Measurements from ENCODE around the gene CCDC14. TPM values are rescaled to one million over a fixed set of nuclear protein-coding genes. Genes with fewer than 3 reads are reported as not detected.
"Not testable (repeated sequence)": the region's sequence is repeated elsewhere in the genome, so short reads cannot be mapped to it uniquely, and the experiment has no call there.

CCDC14 gene, protein sequence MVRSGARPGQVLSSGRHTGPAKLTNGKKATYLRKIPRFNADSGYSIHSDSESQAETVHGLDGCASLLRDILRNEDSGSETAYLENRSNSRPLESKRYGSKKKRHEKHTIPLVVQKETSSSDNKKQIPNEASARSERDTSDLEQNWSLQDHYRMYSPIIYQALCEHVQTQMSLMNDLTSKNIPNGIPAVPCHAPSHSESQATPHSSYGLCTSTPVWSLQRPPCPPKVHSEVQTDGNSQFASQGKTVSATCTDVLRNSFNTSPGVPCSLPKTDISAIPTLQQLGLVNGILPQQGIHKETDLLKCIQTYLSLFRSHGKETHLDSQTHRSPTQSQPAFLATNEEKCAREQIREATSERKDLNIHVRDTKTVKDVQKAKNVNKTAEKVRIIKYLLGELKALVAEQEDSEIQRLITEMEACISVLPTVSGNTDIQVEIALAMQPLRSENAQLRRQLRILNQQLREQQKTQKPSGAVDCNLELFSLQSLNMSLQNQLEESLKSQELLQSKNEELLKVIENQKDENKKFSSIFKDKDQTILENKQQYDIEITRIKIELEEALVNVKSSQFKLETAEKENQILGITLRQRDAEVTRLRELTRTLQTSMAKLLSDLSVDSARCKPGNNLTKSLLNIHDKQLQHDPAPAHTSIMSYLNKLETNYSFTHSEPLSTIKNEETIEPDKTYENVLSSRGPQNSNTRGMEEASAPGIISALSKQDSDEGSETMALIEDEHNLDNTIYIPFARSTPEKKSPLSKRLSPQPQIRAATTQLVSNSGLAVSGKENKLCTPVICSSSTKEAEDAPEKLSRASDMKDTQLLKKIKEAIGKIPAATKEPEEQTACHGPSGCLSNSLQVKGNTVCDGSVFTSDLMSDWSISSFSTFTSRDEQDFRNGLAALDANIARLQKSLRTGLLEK
- total RNA-seq (10 to 100 TPM; 23.3 to 53.9 (median 31.4) TPM), polyA plus RNA-seq (10 to 100 TPM; 13.6 to 22.1 (median 17.0) TPM)
- long read RNA-seq, donor 1, full-length matches to known transcripts = 2 of 2 reads
- long read RNA-seq, donor 1, partial matches to known transcripts = 0 of 2 reads
- long read RNA-seq, donor 1, other reads (novel, unspliced or antisense) = 0 of 2 reads
- long read RNA-seq, donor 2, full-length matches to known transcripts = 4 of 4 reads
- long read RNA-seq, donor 2, partial matches to known transcripts = 0 of 4 reads
- long read RNA-seq, donor 2, other reads (novel, unspliced or antisense) = 0 of 4 reads

- no peaks in the 10 kb centered on the region for H3K9me3 ChIP-seq
- peak within 1 kb of the TSS; percentile 39 to 86 (median 76) for H3K27ac ChIP-seq
- peak in 1 of 3 donors; percentile 20 for TF ChIP-seq POLR2A (IDR thresholded peaks at IDR 0.05)
- TF ChIP-seq, protein P1, sequence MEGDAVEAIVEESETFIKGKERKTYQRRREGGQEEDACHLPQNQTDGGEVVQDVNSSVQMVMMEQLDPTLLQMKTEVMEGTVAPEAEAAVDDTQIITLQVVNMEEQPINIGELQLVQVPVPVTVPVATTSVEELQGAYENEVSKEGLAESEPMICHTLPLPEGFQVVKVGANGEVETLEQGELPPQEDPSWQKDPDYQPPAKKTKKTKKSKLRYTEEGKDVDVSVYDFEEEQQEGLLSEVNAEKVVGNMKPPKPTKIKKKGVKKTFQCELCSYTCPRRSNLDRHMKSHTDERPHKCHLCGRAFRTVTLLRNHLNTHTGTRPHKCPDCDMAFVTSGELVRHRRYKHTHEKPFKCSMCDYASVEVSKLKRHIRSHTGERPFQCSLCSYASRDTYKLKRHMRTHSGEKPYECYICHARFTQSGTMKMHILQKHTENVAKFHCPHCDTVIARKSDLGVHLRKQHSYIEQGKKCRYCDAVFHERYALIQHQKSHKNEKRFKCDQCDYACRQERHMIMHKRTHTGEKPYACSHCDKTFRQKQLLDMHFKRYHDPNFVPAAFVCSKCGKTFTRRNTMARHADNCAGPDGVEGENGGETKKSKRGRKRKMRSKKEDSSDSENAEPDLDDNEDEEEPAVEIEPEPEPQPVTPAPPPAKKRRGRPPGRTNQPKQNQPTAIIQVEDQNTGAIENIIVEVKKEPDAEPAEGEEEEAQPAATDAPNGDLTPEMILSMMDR (IDR thresholded peaks at IDR 0.05 in 8 of 11, conservative IDR thresholded peaks at IDR 0.05 in 3 of 11) = no peak
- peak; percentile 85 to 89 (median 87) for TF ChIP-seq POLR2AphosphoS5 (IDR thresholded peaks at IDR 0.05)
- H3K4me3 ChIP-seq = peak within 1 kb of the TSS; percentile 57 to 73 (median 64)
- peaks cover 0 to 12% (median 0%) of the 10 kb centered on the region in 7 donors for H3K27me3 ChIP-seq (replicated peaks in 1 of 7)
- DNase-seq = peak; percentile 94
- H3K4me1 ChIP-seq = peaks cover 0 to 39% (median 23%) of the 10 kb centered on the region in 6 donors
- WGBS, 5 donors = 0 to 1% (median 0%) methylated on average over 51 to 55 of the region's 55 CpGs
- intact Hi-C loops (cut with DNase I; ENCODE audit: low total_unique reads) = no loop called here
- peaks cover 0 to 4% (median 0%) of the 10 kb centered on the region in 6 donors for H3K36me3 ChIP-seq
These were observed at the start of gene CCDC14 for GRCh38 chr3:123960781-123961507. TSS of gene CCDC14 (minus strand) at chr3:123961229. CDS start at chr3:123961173, 56 bp downstream.

DNA sequence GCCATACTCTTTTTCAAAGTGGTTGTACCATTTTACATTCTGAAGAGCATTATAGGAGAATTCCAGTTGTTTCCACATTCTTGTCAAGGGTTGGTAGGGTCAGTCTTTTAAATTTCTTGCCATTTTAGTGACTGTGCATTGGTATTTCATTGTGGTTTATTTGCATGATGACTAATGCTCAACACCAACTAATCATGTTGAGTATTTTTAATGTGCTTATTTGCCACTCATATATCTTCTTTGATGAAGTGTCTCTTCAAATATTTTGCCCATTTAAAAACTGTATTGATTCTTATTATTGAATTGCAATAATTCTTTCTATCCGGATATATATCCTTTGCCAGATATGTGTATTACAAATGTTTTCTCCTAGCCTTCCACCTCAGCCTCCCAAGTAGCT is 47.3 kb upstream of the CCDC14 start:
- DNase-seq; H3K4me1 ChIP-seq; H3K27ac ChIP-seq; H3K9me3 ChIP-seq; intact Hi-C loops (cut with DNase I; ENCODE audit: low total_unique reads); H3K36me3 ChIP-seq; H3K4me3 ChIP-seq: not testable (repeated sequence)
- peaks cover 0 to 27% (median 0%) of the 10 kb centered on the region in 7 donors for H3K27me3 ChIP-seq (replicated peaks in 1 of 7)
- 81 to 98% (median 95%) methylated on average over 1 of the region's 1 CpG for WGBS, 5 donors

DNA sequence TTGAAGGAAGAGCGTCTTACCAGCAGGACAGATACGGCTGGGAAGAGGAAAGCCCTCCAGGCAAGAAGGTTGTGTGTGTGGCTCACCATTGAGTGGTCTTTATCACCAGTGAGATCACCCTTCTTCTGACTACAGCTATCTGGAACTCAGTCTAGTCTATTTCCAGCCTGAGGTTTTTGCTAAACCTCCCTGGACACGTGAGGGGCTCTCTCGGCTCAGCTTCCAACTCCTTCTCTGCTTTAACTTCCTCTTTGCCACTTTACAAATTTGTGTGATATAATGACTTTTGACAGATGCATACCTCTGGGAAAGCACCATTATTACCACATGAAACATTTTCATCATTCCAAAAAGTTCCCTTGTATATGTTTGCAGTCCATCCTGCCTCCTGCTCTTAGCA is 46.2 kb upstream of the CCDC14 start:
- TF ChIP-seq, protein P1 (IDR thresholded peaks at IDR 0.05 in 8 of 11, conservative IDR thresholded peaks at IDR 0.05 in 3 of 11) = no peak
- TF ChIP-seq POLR2A (IDR thresholded peaks at IDR 0.05) (no peak), POLR2AphosphoS5 (IDR thresholded peaks at IDR 0.05) (no peak)
- no peak for DNase-seq
- 15 to 39% (median 18%) methylated on average over 4 of the region's 4 CpGs for WGBS, 5 donors
- Histone ChIP-seq H3K9me3 (no peaks in the 10 kb centered on the region), H3K27ac (no peak overlapping the region), H3K36me3 (no peaks in the 10 kb centered on the region), H3K4me1 (no peaks in the 10 kb centered on the region), H3K4me3 (no peak overlapping the region), H3K27me3 (replicated peaks in 1 of 7) (peaks cover 0 to 29% (median 0%) of the 10 kb centered on the region in 7 donors)
- intact Hi-C loops (cut with DNase I; ENCODE audit: low total_unique reads) = no loop called here

DNA sequence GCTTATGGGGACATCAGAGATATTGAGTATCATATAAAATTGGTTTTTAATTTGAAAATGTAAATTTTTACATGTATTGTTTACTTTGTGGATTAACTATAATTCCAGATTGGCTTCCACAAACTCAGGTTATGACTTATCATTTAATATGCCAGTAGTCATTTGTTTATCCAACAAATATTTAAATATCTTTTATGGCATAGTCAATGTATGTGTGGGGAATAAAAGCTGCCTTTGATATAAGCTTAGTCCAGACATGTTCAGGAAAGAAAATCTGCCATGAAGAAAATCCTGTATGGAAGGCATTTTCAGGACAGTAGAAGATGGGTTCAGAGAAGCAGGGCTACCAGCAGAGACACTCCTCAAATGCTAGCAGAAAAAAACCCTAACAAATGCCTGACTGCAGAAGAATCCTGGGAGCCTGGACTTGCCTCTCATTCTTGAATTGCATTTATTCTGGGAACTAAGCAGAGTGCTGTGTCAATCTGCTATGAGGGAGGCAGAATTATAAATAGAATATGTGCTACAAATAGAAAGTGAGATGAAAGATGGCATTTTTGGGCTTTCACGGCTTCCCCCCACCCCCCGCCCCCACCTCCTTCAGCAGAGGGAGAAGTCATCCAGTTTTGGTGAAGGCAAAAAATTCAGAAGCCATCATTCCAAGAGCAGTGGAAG is 41.5 kb upstream of the CCDC14 start:
- intact Hi-C loops (cut with DNase I; ENCODE audit: low total_unique reads) = not testable (repeated sequence)

DNA sequence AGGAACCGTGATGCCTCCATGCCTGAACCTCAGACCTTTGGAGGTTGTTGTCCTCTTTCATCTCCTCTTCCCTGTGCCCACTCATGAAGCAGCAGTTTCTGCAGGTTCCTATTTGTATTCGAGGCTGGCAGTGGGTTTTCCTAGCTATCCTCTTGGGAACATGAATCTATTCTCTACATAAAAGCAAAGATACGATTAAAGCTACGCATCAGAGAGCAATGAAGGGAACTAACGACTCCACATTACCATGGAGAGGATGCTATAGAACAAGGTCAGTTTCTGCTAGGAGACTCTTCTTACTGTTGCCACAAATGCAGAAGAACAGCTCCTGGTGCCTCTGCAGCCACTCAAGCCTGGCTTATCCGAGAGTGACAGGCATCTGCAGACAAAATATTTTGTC is 40.3 kb upstream of the CCDC14 start:
- H3K27ac ChIP-seq; H3K4me1 ChIP-seq; H3K4me3 ChIP-seq; H3K36me3 ChIP-seq; intact Hi-C loops (cut with DNase I; ENCODE audit: low total_unique reads); DNase-seq; H3K9me3 ChIP-seq: not testable (repeated sequence)
- 60 to 73% (median 68%) methylated on average over 6 of the region's 6 CpGs for WGBS, 5 donors
- H3K27me3 ChIP-seq (replicated peaks in 1 of 7) = peaks cover 0 to 57% (median 0%) of the 10 kb centered on the region in 7 donors

More for the DNA sequence above, 41.5 kb upstream of the CCDC14 start:
- 46 to 56% (median 49%) methylated on average over 2 of the region's 2 CpGs for WGBS, 5 donors
- H3K36me3 ChIP-seq, H3K4me1 ChIP-seq, DNase-seq, H3K9me3 ChIP-seq, H3K4me3 ChIP-seq, H3K27ac ChIP-seq: not testable (repeated sequence)
- H3K27me3 ChIP-seq (replicated peaks in 1 of 7) = peaks cover 0 to 63% (median 0%) of the 10 kb centered on the region in 7 donors

Data from spleen (tissue), 13 donors.